ENCODE results near the gene USP5. TPM values are rescaled to one million over a fixed set of nuclear protein-coding genes. Genes with fewer than 3 reads are reported as not detected.
"Not testable (repeated sequence)": the region's sequence is repeated elsewhere in the genome, so short reads cannot be mapped to it uniquely, and the experiment has no call there.

The USP5 gene
- polyA plus RNA-seq, 1 experiment = 90.0 TPM

- TF ChIP-seq, protein P1, sequence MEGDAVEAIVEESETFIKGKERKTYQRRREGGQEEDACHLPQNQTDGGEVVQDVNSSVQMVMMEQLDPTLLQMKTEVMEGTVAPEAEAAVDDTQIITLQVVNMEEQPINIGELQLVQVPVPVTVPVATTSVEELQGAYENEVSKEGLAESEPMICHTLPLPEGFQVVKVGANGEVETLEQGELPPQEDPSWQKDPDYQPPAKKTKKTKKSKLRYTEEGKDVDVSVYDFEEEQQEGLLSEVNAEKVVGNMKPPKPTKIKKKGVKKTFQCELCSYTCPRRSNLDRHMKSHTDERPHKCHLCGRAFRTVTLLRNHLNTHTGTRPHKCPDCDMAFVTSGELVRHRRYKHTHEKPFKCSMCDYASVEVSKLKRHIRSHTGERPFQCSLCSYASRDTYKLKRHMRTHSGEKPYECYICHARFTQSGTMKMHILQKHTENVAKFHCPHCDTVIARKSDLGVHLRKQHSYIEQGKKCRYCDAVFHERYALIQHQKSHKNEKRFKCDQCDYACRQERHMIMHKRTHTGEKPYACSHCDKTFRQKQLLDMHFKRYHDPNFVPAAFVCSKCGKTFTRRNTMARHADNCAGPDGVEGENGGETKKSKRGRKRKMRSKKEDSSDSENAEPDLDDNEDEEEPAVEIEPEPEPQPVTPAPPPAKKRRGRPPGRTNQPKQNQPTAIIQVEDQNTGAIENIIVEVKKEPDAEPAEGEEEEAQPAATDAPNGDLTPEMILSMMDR (IDR thresholded peaks at IDR 0.05; ENCODE audit: insufficient read depth, low read depth, low read length) = no peak
- POLR2A ChIA-PET = no interaction called here
- no peak for DNase-seq (ENCODE audit: low read depth)
- peaks cover 56% of the 10 kb centered on the region for H3K36me3 ChIP-seq (ENCODE audit: control insufficient read depth, insufficient read depth, low read length)
- no peaks in the 10 kb centered on the region for H3K27me3 ChIP-seq (ENCODE audit: control insufficient read depth, insufficient read depth, low read length)
- H3K4me3 ChIP-seq (ENCODE audit: low read depth, low read length) = no peak overlapping the region
- CTCF ChIA-PET = interaction anchor here (1.1 to 3.5 kb wide), 3 partner anchors 8 to 11 kb away, joined by 3 to 15 read pairs (median 10); partner anchors contain the start of gene SPSB2
These were observed 9.0 kb downstream of the USP5 start for GRCh38 chr12:6860942-6861341.

- Histone ChIP-seq H3K36me3 (ENCODE audit: control insufficient read depth, insufficient read depth, low read length) (peaks cover 53% of the 10 kb centered on the region), H3K4me3 (ENCODE audit: low read depth, low read length) (no peak overlapping the region), H3K27me3 (ENCODE audit: control insufficient read depth, insufficient read depth, low read length) (no peaks in the 10 kb centered on the region)
- DNase-seq (ENCODE audit: low read depth) = no peak
- TF ChIP-seq, protein P1 (IDR thresholded peaks at IDR 0.05; ENCODE audit: insufficient read depth, low read depth, low read length) = no peak
- CTCF ChIA-PET = interaction anchor here (1.1 to 3.5 kb wide), 3 partner anchors 7 to 11 kb away, joined by 3 to 15 read pairs (median 10); partner anchors contain the start of gene SPSB2
- POLR2A ChIA-PET = no interaction called here
These were observed 9.4 kb downstream of the USP5 start for GRCh38 chr12:6861391-6861790.

- Histone ChIP-seq H3K27me3 (ENCODE audit: control insufficient read depth, insufficient read depth, low read length) (no peaks in the 10 kb centered on the region), H3K4me3 (ENCODE audit: low read depth, low read length) (no peak overlapping the region), H3K36me3 (ENCODE audit: control insufficient read depth, insufficient read depth, low read length) (peaks cover 47% of the 10 kb centered on the region)
- TF ChIP-seq, protein P1 (IDR thresholded peaks at IDR 0.05; ENCODE audit: insufficient read depth, low read depth, low read length) = no peak
- POLR2A ChIA-PET = no interaction called here
- DNase-seq (ENCODE audit: low read depth) = no peak
- CTCF ChIA-PET = interaction anchor here (1.4 to 1.8 kb wide), 2 partner anchors 9 to 11 kb away, joined by 5 to 7 read pairs; partner anchors contain the start of genes SPSB2 and USP5
These were observed 11.1 kb downstream of the USP5 start for GRCh38 chr12:6863033-6863432.

GRCh38 chr12:6863586-6864321 lies 11.8 kb downstream of the USP5 start:
- TF ChIP-seq, protein P1 (IDR thresholded peaks at IDR 0.05; ENCODE audit: insufficient read depth, low read depth, low read length) = no peak
- POLR2A ChIA-PET = no interaction called here
- DNase-seq (ENCODE audit: low read depth) = no peak
- Histone ChIP-seq H3K27me3 (ENCODE audit: control insufficient read depth, insufficient read depth, low read length) (no peaks in the 10 kb centered on the region), H3K4me3 (ENCODE audit: low read depth, low read length) (no peak overlapping the region), H3K36me3 (ENCODE audit: control insufficient read depth, insufficient read depth, low read length) (peaks cover 42% of the 10 kb centered on the region)
- CTCF ChIA-PET = interaction anchor here (1.4 to 9.7 kb wide), 3 partner anchors 9 to 11 kb away, joined by 5 to 112 read pairs (median 7); partner anchors contain the start of genes CDCA3, SPSB2 and USP5

DNA sequence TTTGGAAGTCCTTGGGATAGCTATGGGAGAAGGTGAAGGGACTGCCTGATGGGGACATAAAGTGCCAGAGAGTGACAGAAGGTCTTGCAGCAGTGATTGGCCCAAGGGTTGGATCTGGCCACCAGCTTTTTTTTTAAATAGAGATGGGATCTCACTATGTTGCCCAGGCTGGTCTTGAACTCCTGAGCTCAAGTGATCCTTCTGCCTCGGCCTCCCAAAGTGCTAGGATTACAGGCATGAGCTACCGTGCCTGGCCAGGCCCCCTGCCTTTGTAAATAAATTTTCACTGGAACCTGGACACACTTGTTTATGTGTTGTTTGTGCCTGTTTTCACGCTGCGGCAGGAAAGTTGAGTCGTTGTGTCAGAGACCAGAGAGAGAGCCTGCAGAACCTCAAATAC lies 13.4 kb downstream of the USP5 start:
- POLR2A ChIA-PET = interaction anchor here (4.7 kb wide), 1 partner anchor 13 kb away, joined by 34 read pairs; the partner anchor contains the start of genes CDCA3 and USP5
- H3K27me3 ChIP-seq (ENCODE audit: control insufficient read depth, insufficient read depth, low read length); H3K4me3 ChIP-seq (ENCODE audit: low read depth, low read length); DNase-seq (ENCODE audit: low read depth): not testable (repeated sequence)
- CTCF ChIA-PET = interaction anchor here (0.9 to 9.7 kb wide), 3 partner anchors 12 to 87 kb away, joined by 3 to 112 read pairs (median 4); partner anchors contain the start of genes CDCA3 and USP5
- peaks cover 42% of the 10 kb centered on the region for H3K36me3 ChIP-seq (ENCODE audit: control insufficient read depth, insufficient read depth, low read length)

All from BJ (cell line).